Esophagus squamous epithelium (tissue), 5 donors: ENCODE measurements around the gene KRTAP10-7. TPM values are rescaled to one million over a fixed set of nuclear protein-coding genes. Genes with fewer than 3 reads are reported as not detected.

Source experiments
- DNase-seq: peaks from one replicate; lab custom pipeline; 2025; lab: John Stamatoyannopoulos, UW
- H3K27ac ChIP-seq, 4 donors: fragments of 200-600 bp; sonication (generic); one replicate each; pipeline ENCODE4 v1.5.1; 2016 to 2019; ENCODE audit warnings: mild to moderate bottlenecking in 1 of 4
- H3K27me3 ChIP-seq, 4 donors: fragments of 200-600 bp; sonication (generic); 1 replicate in 3 of 4; 2 replicates in 1 of 4; pipeline versions ENCODE4 v1.5.1 to v1.6.0; 2017 to 2021; ENCODE audit warnings: antibody characterized with exemption in 1 of 4
- H3K36me3 ChIP-seq, 3 donors: fragments of 200-600 bp; sonication (generic); one replicate each; pipeline ENCODE4 v1.5.1; 2016 to 2019
- H3K4me1 ChIP-seq, 3 donors: fragments of 200-600 bp; sonication (generic); one replicate each; pipeline ENCODE4 v1.5.1; 2017 to 2019
- H3K4me3 ChIP-seq, 4 donors: fragments of 200-600 bp; sonication (generic); 1 replicate in 3 of 4; 2 replicates in 1 of 4; pipeline ENCODE4 v1.5.1; 2016 to 2019; ENCODE audit warnings: mild to moderate bottlenecking in 2 of 4, moderate library complexity in 1 of 4
- H3K9me3 ChIP-seq, 3 donors: fragments of 200-600 bp; sonication (generic); one replicate each; pipeline ENCODE4 v1.5.1; 2016 to 2019
- CTCF ChIP-seq, 6 experiments: fragments of 450-650 bp in 4 of 6; fragments of 200-600 bp in 2 of 6; sonication (generic) in 2 of 6; IDR thresholded peaks; one replicate each; pipeline ENCODE4 v1.5.1; 2016 to 2019; ENCODE audit warnings: antibody characterized with exemption in 6 of 6, mild to moderate bottlenecking in 4 of 6, moderate library complexity in 4 of 6
- POLR2A ChIP-seq, 4 donors: fragments of 450-650 bp; IDR thresholded peaks; one replicate each; pipeline ENCODE4 v1.6.1; 2017; ENCODE audit warnings: antibody characterized with exemption in 4 of 4, mild to moderate bottlenecking in 4 of 4, moderate library complexity in 3 of 4
- WGBS, 2 donors: methylation state at CpG; one replicate each; pipeline ENCODE4 v1.1.5; 2018; 5-methylcytosine and 5-hydroxymethylcytosine counted together
- intact Hi-C: fragments of 100-400 bp; cut with DNase I; formaldehyde crosslinking; loops from one replicate; pipeline ENCODE4 v1.15.0; 2022
- total RNA-seq, 4 donors: library from RNA; depleted of rRNA; stranded (reverse); fragments of >200 nt; gene quantifications; one replicate each; pipeline ENCODE4 v1.1.0, GENCODE V29; 2016
- donor health status: DM: yes; HTN: yes; CAD: no.

The KRTAP10-7 gene
- total RNA-seq, 4 donors from 2014 or later: not detected

GRCh38 chr21:44582055-44582454 is 18.3 kb upstream of the KRTAP10-7 start:
- Histone ChIP-seq H3K27me3 (peaks cover 0 to 69% (median 1%) of the 10 kb centered on the region in 4 donors), H3K36me3 (no peaks in the 10 kb centered on the region), H3K4me1 (no peaks in the 10 kb centered on the region), H3K4me3 (no peak overlapping the region), H3K9me3 (peaks cover 0 to 31% (median 13%) of the 10 kb centered on the region in 3 donors), H3K27ac (no peak overlapping the region)
- no peak for TF ChIP-seq POLR2A (IDR thresholded peaks at IDR 0.05)
- TF ChIP-seq CTCF (IDR thresholded peaks at IDR 0.05): no peak
- intact Hi-C loops: no loop called here
- no peak for DNase-seq
- 58 to 80% methylated on average over 10 to 14 of the region's 15 CpGs for WGBS, 2 donors

- Histone ChIP-seq H3K36me3 (no peaks in the 10 kb centered on the region), H3K4me1 (no peaks in the 10 kb centered on the region), H3K27ac (no peak overlapping the region), H3K27me3 (peaks cover 0 to 68% (median 1%) of the 10 kb centered on the region in 4 donors), H3K9me3 (peaks cover 0 to 24% (median 8%) of the 10 kb centered on the region in 3 donors), H3K4me3 (no peak overlapping the region)
- no peak for DNase-seq
- 16 to 17% methylated on average over 10 to 11 of the region's 11 CpGs for WGBS, 2 donors
- TF ChIP-seq CTCF (IDR thresholded peaks at IDR 0.05) (no peak), POLR2A (IDR thresholded peaks at IDR 0.05) (no peak)
- intact Hi-C loops: no loop called here
These were observed 17.2 kb upstream of the KRTAP10-7 start for GRCh38 chr21:44583089-44583799.

GRCh38 chr21:44583800-44584147 is 16.6 kb upstream of the KRTAP10-7 start:
- Histone ChIP-seq H3K4me3 (no peak overlapping the region), H3K9me3 (peaks cover 0 to 24% (median 8%) of the 10 kb centered on the region in 3 donors), H3K36me3 (no peaks in the 10 kb centered on the region), H3K27ac (no peak overlapping the region), H3K27me3 (peaks cover 0 to 63% (median 1%) of the 10 kb centered on the region in 4 donors), H3K4me1 (no peaks in the 10 kb centered on the region)
- TF ChIP-seq POLR2A (IDR thresholded peaks at IDR 0.05) (no peak), CTCF (IDR thresholded peaks at IDR 0.05) (no peak)
- intact Hi-C loops: no loop called here
- 38 to 56% methylated on average over 6 of the region's 6 CpGs for WGBS, 2 donors
- no peak for DNase-seq

GRCh38 chr21:44585892-44586291 is 14.5 kb upstream of the KRTAP10-7 start:
- intact Hi-C loops: no loop called here
- 47 to 64% methylated on average over 2 to 3 of the region's 3 CpGs for WGBS, 2 donors
- peaks cover 0 to 22% (median 8%) of the 10 kb centered on the region in 3 donors for H3K9me3 ChIP-seq
- H3K4me3 ChIP-seq: no peak overlapping the region
- H3K36me3 ChIP-seq: no peaks in the 10 kb centered on the region
- H3K27ac ChIP-seq: no peak overlapping the region
- no peaks in the 10 kb centered on the region for H3K4me1 ChIP-seq
- no peak for DNase-seq
- H3K27me3 ChIP-seq: peaks cover 0 to 69% (median 1%) of the 10 kb centered on the region in 4 donors
- no peak for TF ChIP-seq CTCF (IDR thresholded peaks at IDR 0.05)
- no peak for TF ChIP-seq POLR2A (IDR thresholded peaks at IDR 0.05)

GRCh38 chr21:44589094-44589493 is 11.3 kb upstream of the KRTAP10-7 start:
- WGBS, 2 donors: 71 to 80% methylated on average over 1 to 2 of the region's 2 CpGs
- no peak overlapping the region for H3K4me3 ChIP-seq
- peaks cover 0 to 83% (median 1%) of the 10 kb centered on the region in 4 donors for H3K27me3 ChIP-seq
- peaks cover 0 to 15% (median 0%) of the 10 kb centered on the region in 3 donors for H3K4me1 ChIP-seq
- no peak overlapping the region for H3K27ac ChIP-seq
- DNase-seq: no peak
- TF ChIP-seq CTCF (IDR thresholded peaks at IDR 0.05) (no peak), POLR2A (IDR thresholded peaks at IDR 0.05) (no peak)
- intact Hi-C loops: no loop called here
- H3K9me3 ChIP-seq: peaks cover 0 to 5% (median 0%) of the 10 kb centered on the region in 3 donors
- no peaks in the 10 kb centered on the region for H3K36me3 ChIP-seq
